Measurements from ENCODE around the gene PRSS12.

DNA sequence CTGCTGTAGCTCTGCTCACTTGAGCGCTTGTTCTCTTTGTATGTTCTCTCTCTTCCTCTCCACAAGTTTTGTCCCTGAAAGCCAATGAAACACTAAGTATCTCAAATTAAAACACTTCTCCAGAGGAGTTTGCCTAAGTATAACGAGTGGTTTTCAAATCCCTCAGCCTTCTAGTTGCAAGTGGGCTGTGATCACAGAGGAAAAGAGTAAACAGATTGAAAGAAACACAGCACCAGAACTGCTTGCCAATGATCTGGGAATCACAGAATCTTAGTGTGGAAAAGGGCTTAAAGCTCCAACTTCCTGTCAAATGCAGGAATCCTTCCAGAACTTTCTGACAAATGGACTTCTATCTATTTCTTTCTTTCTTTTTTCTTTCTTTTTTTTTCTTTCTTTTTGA, 4.8 kb upstream of the PRSS12 start:
- TF ChIP-seq, protein P1, sequence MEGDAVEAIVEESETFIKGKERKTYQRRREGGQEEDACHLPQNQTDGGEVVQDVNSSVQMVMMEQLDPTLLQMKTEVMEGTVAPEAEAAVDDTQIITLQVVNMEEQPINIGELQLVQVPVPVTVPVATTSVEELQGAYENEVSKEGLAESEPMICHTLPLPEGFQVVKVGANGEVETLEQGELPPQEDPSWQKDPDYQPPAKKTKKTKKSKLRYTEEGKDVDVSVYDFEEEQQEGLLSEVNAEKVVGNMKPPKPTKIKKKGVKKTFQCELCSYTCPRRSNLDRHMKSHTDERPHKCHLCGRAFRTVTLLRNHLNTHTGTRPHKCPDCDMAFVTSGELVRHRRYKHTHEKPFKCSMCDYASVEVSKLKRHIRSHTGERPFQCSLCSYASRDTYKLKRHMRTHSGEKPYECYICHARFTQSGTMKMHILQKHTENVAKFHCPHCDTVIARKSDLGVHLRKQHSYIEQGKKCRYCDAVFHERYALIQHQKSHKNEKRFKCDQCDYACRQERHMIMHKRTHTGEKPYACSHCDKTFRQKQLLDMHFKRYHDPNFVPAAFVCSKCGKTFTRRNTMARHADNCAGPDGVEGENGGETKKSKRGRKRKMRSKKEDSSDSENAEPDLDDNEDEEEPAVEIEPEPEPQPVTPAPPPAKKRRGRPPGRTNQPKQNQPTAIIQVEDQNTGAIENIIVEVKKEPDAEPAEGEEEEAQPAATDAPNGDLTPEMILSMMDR (IDR thresholded peaks at IDR 0.05): no peak
- TF ChIP-seq, protein P2, sequence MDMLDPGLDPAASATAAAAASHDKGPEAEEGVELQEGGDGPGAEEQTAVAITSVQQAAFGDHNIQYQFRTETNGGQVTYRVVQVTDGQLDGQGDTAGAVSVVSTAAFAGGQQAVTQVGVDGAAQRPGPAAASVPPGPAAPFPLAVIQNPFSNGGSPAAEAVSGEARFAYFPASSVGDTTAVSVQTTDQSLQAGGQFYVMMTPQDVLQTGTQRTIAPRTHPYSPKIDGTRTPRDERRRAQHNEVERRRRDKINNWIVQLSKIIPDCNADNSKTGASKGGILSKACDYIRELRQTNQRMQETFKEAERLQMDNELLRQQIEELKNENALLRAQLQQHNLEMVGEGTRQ (CRISPR knock-in tag; IDR thresholded peaks at IDR 0.05): no peak
- TF ChIP-seq PRRX2 (CRISPR knock-in tag; IDR thresholded peaks at IDR 0.05): no peak
- no peak for TF ChIP-seq ZNF219 (CRISPR knock-in tag; IDR thresholded peaks at IDR 0.05; ENCODE audit: borderline replicate concordance)
- no peak for TF ChIP-seq FOXJ3 (CRISPR knock-in tag; IDR thresholded peaks at IDR 0.05; ENCODE audit: borderline replicate concordance)
- TF ChIP-seq CBFB (CRISPR knock-in tag; IDR thresholded peaks at IDR 0.05; ENCODE audit: low read depth): no peak
- TF ChIP-seq, protein P3, sequence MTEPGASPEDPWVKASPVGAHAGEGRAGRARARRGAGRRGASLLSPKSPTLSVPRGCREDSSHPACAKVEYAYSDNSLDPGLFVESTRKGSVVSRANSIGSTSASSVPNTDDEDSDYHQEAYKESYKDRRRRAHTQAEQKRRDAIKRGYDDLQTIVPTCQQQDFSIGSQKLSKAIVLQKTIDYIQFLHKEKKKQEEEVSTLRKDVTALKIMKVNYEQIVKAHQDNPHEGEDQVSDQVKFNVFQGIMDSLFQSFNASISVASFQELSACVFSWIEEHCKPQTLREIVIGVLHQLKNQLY (CRISPR knock-in tag; IDR thresholded peaks at IDR 0.05): no peak

Measured in WTC11 (cell line).